HCT116 (cell line): ENCODE results near the gene TMPRSS7. TPM values are rescaled to one million over a fixed set of nuclear protein-coding genes. Genes with fewer than 3 reads are reported as not detected.

Experiments used
- ATAC-seq: fragments of 200-7000 bp; cut with Tn5 transposase; 2 replicates; pipeline ENCODE4 v1.9.1; 2020; ENCODE audit warnings: mild to moderate bottlenecking, moderate library complexity
- BruUV-seq: library from RNA; stranded (reverse); fragments of 400-500 nt; replicated peaks from 2 replicates; lab custom pipeline; 2021; lab: Mats Ljungman, UMichigan
- CTCF ChIA-PET: fragments of 300-600 bp; sonication (Branson Sonifier 250); formaldehyde crosslinking; loops from one replicate; lab custom pipeline; 2021; ENCODE audit warnings: antibody characterized with exemption; lab: Charles Lee
- POLR2A ChIA-PET: fragments of 300-600, 350-600 bp; sonication (Branson Sonifier 250); formaldehyde crosslinking; loops from one replicate; lab custom pipeline; 2021; ENCODE audit warnings: antibody characterized with exemption; lab: Charles Lee
- RAD21 ChIA-PET, 2 experiments: fragments of 300-600 bp; sonication (Branson Sonifier 250); formaldehyde crosslinking; loops; one replicate each; lab custom pipeline; 2023; ENCODE audit warnings: low total read pairs in 2 of 2; ENCODE audit not compliant: uncharacterized antibody in 2 of 2, unreplicated experiment in 2 of 2, low non-redundant PET in 1 of 2; lab: Charles Lee
- DNase-seq: peaks from one replicate; pipeline ENCODE4 v3.0.0-alpha.2; 2010; ENCODE audit warnings: low read depth, low spot score
- H2AFZ ChIP-seq: fragments of 200-600 bp; shearing (Covaris generic), sonication (generic); 2 replicates; pipeline ENCODE4 v1.6.1; 2017; ENCODE audit warnings: low read depth, mixed run types, mixed read lengths, antibody characterized with exemption, low read length; ENCODE audit not compliant: poor library complexity, severe bottlenecking
- H3K27ac ChIP-seq: 2 replicates; pipeline ENCODE4 v1.5.1; 2012; ENCODE audit warnings: low read depth, low read length
- H3K27me3 ChIP-seq: fragments of 200-600 bp; sonication (generic); 2 replicates; pipeline ENCODE4 v1.6.1; 2016; ENCODE audit warnings: mixed run types, low read length, mixed read lengths; ENCODE audit not compliant: insufficient read depth
- H3K36me3 ChIP-seq, 2 experiments: fragments of 200-500 bp in 1 of 2; fragments of 200-600 bp in 1 of 2; sonication (Bioruptor generic) in 1 of 2; sonication (generic) in 1 of 2; 2 replicates each; pipeline versions ENCODE4 v1.5.1 to v1.6.1; 2014 to 2016; ENCODE audit warnings: low read length in 2 of 2, inconsistent platforms in 1 of 2, mixed read lengths in 1 of 2, mixed run types in 1 of 2; ENCODE audit not compliant: insufficient read depth in 2 of 2, control insufficient read depth in 1 of 2
- H3K4me1 ChIP-seq, 2 experiments: fragments of 200-600 bp in 1 of 2; sonication (generic) in 1 of 2; 2 replicates each; pipeline versions ENCODE4 v1.5.1 to v1.6.1; 2012 to 2017; ENCODE audit warnings: low read length in 2 of 2, inconsistent platforms in 1 of 2, mild to moderate bottlenecking in 1 of 2, mixed read lengths in 1 of 2, mixed run types in 1 of 2, moderate library complexity in 1 of 2; ENCODE audit not compliant: insufficient read depth in 2 of 2, control insufficient read depth in 1 of 2
- H3K4me2 ChIP-seq: fragments of 200-600 bp; sonication (generic); 2 replicates; pipeline ENCODE4 v1.6.1; 2017; ENCODE audit warnings: mixed run types, low read length, mixed read lengths
- H3K4me3 ChIP-seq, 2 experiments: fragments of 200-600 bp in 1 of 2; sonication (generic) in 1 of 2; replicated peaks in 1 of 2; 2 replicates each; pipeline ENCODE4 v1.5.1; 2011 to 2016; ENCODE audit warnings: low read length in 2 of 2, control low read depth in 1 of 2, low read depth in 1 of 2, mild to moderate bottlenecking in 1 of 2, mixed read lengths in 1 of 2, mixed run types in 1 of 2
- H3K79me2 ChIP-seq: fragments of 200-600 bp; sonication (generic); 2 replicates; pipeline ENCODE4 v1.6.1; 2017; ENCODE audit warnings: mild to moderate bottlenecking, mixed run types, low read length, moderate library complexity, mixed read lengths; ENCODE audit not compliant: insufficient read depth
- H3K9ac ChIP-seq: fragments of 200-600 bp; sonication (generic); 2 replicates; pipeline ENCODE4 v1.6.1; 2016; ENCODE audit warnings: low read length, mixed read lengths
- H3K9me2 ChIP-seq: fragments of 200-600 bp; sonication (generic), shearing (Covaris generic); 2 replicates; pipeline ENCODE4 v1.6.1; 2017; ENCODE audit warnings: mixed run types, mild to moderate bottlenecking, moderate library complexity; ENCODE audit not compliant: insufficient read depth
- H3K9me3 ChIP-seq, 2 experiments: fragments of 200-500 bp in 1 of 2; fragments of 200-600 bp in 1 of 2; sonication (Bioruptor generic) in 1 of 2; sonication (generic) in 1 of 2; 2 replicates each; pipeline ENCODE4 v1.6.1; 2014 to 2017; ENCODE audit warnings: low read length in 2 of 2, mixed read lengths in 2 of 2, inconsistent platforms in 1 of 2, low read depth in 1 of 2, mild to moderate bottlenecking in 1 of 2, mixed run types in 1 of 2, moderate library complexity in 1 of 2; ENCODE audit not compliant: control insufficient read depth in 1 of 2, insufficient read depth in 1 of 2
- H4K20me1 ChIP-seq: fragments of 200-600 bp; sonication (generic), shearing (Covaris generic); 2 replicates; pipeline ENCODE4 v1.6.1; 2017; ENCODE audit warnings: mixed run types, mild to moderate bottlenecking, moderate library complexity; ENCODE audit not compliant: insufficient read depth
- ATF3 ChIP-seq: IDR thresholded peaks from 2 replicates; pipeline ENCODE4 v1.6.1; 2012
- CBX3 ChIP-seq: IDR thresholded peaks from 2 replicates; pipeline ENCODE4 v1.6.1; 2012; ENCODE audit warnings: low read depth
- CEBPB ChIP-seq: IDR thresholded peaks from 2 replicates; pipeline ENCODE4 v1.6.1; 2012; ENCODE audit warnings: low read depth
- CTCF ChIP-seq, 3 experiments: fragments of 200-600 bp in 1 of 3; sonication (generic) in 1 of 3; IDR thresholded peaks in 2 of 3; conservative IDR thresholded peaks in 1 of 3; 2 replicates each; pipeline ENCODE4 v1.5.1; 2012 to 2017; ENCODE audit warnings: low read depth in 2 of 3, low read length in 2 of 3, antibody characterized with exemption in 1 of 3, borderline replicate concordance in 1 of 3, control low read depth in 1 of 3, mild to moderate bottlenecking in 1 of 3, mixed read lengths in 1 of 3, mixed run types in 1 of 3, moderate library complexity in 1 of 3; ENCODE audit not compliant: insufficient read depth in 1 of 3
- EGR1 ChIP-seq: IDR thresholded peaks from 2 replicates; pipeline ENCODE4 v1.6.1; 2012; ENCODE audit warnings: low read depth
- ELF1 ChIP-seq: IDR thresholded peaks from 2 replicates; pipeline ENCODE4 v1.6.1; 2012; ENCODE audit warnings: low read depth, borderline replicate concordance
- EZH2 ChIP-seq: fragments of 200-600 bp; sonication (generic); IDR thresholded peaks from 2 replicates; pipeline ENCODE4 v1.6.1; 2017; ENCODE audit warnings: antibody characterized with exemption, mixed run types
- FOSL1 ChIP-seq: IDR thresholded peaks from 2 replicates; pipeline ENCODE4 v1.6.1; 2012; ENCODE audit warnings: low read depth
- JUND ChIP-seq: IDR thresholded peaks from 2 replicates; pipeline ENCODE4 v1.6.1; 2012
- POLR2A ChIP-seq: IDR thresholded peaks from 2 replicates; pipeline ENCODE4 v1.7.0; 2011; ENCODE audit warnings: borderline replicate concordance; ENCODE audit not compliant: insufficient read depth, insufficient read length; ENCODE audit errors: extremely low read depth
- RAD21 ChIP-seq: IDR thresholded peaks from 2 replicates; pipeline ENCODE4 v1.6.1; 2012; ENCODE audit warnings: low read depth, mild to moderate bottlenecking
- SIN3A ChIP-seq: IDR thresholded peaks from 2 replicates; pipeline ENCODE4 v1.6.1; 2012; ENCODE audit warnings: low read depth
- SP1 ChIP-seq: IDR thresholded peaks from 2 replicates; pipeline ENCODE4 v1.6.1; 2012; ENCODE audit warnings: low read depth
- SRF ChIP-seq: IDR thresholded peaks from 2 replicates; pipeline ENCODE4 v1.6.1; 2012; ENCODE audit warnings: low read depth
- TCF7L2 ChIP-seq: IDR thresholded peaks from 2 replicates; pipeline ENCODE4 v1.7.0; 2011; ENCODE audit warnings: borderline replicate concordance, inconsistent platforms; ENCODE audit not compliant: insufficient read depth, insufficient read length; ENCODE audit errors: extremely low read depth
- YY1 ChIP-seq: IDR thresholded peaks from 2 replicates; pipeline ENCODE4 v1.6.1; 2011; ENCODE audit warnings: low read length, low read depth, moderate library complexity, mild to moderate bottlenecking; ENCODE audit not compliant: insufficient replicate concordance; ENCODE audit errors: extremely low read depth
- ZBTB33 ChIP-seq: IDR thresholded peaks from 2 replicates; pipeline ENCODE4 v1.6.1; 2011; ENCODE audit warnings: mild to moderate bottlenecking, low read length, moderate library complexity; ENCODE audit not compliant: insufficient replicate concordance; ENCODE audit errors: extremely low read depth
- ZFX ChIP-seq: fragments of 450-650 bp; IDR thresholded peaks from 2 replicates; pipeline ENCODE4 v1.6.1; 2017
- ZNF274 ChIP-seq: fragments of 200-500 bp; sonication (Bioruptor generic); IDR thresholded peaks from 2 replicates; pipeline ENCODE4 v1.6.1; 2014; ENCODE audit warnings: mild to moderate bottlenecking, low read depth, low read length, inconsistent platforms
- intact Hi-C: fragments of 100-400 bp; cut with micrococcal nuclease; formaldehyde crosslinking; loops from 2 replicates; pipeline ENCODE4 v1.10.0; 2022
- total RNA-seq: library from RNA; stranded (reverse); gene quantifications from one replicate; pipeline ENCODE4 v1.2.1, GENCODE V29; 2021; ENCODE audit not compliant: unreplicated experiment
- TF ChIP-seq, protein P1 (sequence below): IDR thresholded peaks from 2 replicates; pipeline ENCODE4 v1.6.1; 2012

TMPRSS7 gene
- total RNA-seq, 1 experiment from 2014 or later = not detected

GRCh38 chr3:112117415-112117814 is 82.9 kb downstream of the TMPRSS7 start:
- Histone ChIP-seq H3K9ac (no peak overlapping the region), H3K4me2 (no peak overlapping the region), H3K9me3 (no peaks in the 10 kb centered on the region), H3K36me3 (peaks cover 23 to 37% of the 10 kb centered on the region in 2 experiments; a peak in 3 of 4 replicates), H3K4me1 (no peaks in the 10 kb centered on the region), H4K20me1 (no peaks in the 10 kb centered on the region), H2AFZ (no peak overlapping the region), H3K79me2 (no peaks in the 10 kb centered on the region), H3K9me2 (no peaks in the 10 kb centered on the region), H3K27ac (no peak overlapping the region), H3K27me3 (no peaks in the 10 kb centered on the region), H3K4me3 (no peak overlapping the region)
- TF ChIP-seq ZFX = no peak
- TF ChIP-seq EZH2 = no peak
- no peak for TF ChIP-seq CBX3
- TF ChIP-seq, protein P1, sequence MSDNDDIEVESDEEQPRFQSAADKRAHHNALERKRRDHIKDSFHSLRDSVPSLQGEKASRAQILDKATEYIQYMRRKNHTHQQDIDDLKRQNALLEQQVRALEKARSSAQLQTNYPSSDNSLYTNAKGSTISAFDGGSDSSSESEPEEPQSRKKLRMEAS = no peak
- no peak for TF ChIP-seq CEBPB
- TF ChIP-seq ZNF274 = no peak
- no peak for TF ChIP-seq EGR1
- TF ChIP-seq SIN3A = no peak
- no peak for TF ChIP-seq RAD21
- no peak for TF ChIP-seq FOSL1
- no peak for TF ChIP-seq JUND
- TF ChIP-seq CTCF (IDR thresholded peaks at IDR 0.05 in 2 of 3, conservative IDR thresholded peaks at IDR 0.05 in 1 of 3; ENCODE audit: borderline replicate concordance in 1 of 3, insufficient read depth in 1 of 3, low read depth in 2 of 3, low read length in 2 of 3) = no peak
- no peak for TF ChIP-seq ATF3
- TF ChIP-seq SRF = no peak
- TF ChIP-seq ZBTB33 = no peak
- TF ChIP-seq SP1 = no peak
- TF ChIP-seq TCF7L2 = no peak
- no peak for TF ChIP-seq ELF1
- no peak for TF ChIP-seq YY1
- no peak for TF ChIP-seq POLR2A
- no TSS peak for BruUV-seq
- ChIA-PET CTCF (no interaction called here), RAD21 (no interaction called here), POLR2A (no interaction called here)
- no peak for DNase-seq
- intact Hi-C loops = loop anchor here (10.0 kb wide), 1 partner anchor 857 kb away; the partner anchor contains the start of gene CD200R1
- no peak for ATAC-seq
